Uterus (tissue), 4 donors: ENCODE results near the gene YPEL3. TPM values are rescaled to one million over a fixed set of nuclear protein-coding genes. Genes with fewer than 3 reads are reported as not detected.

Experiments used
- DNase-seq, 2 donors: peaks; one replicate each; pipeline ENCODE4 v3.0.0-alpha.2; 2019 to 2020
- H3K27ac ChIP-seq, 2 donors: fragments of 200-600 bp; sonication (generic); 1 replicate in 1 of 2; 2 replicates in 1 of 2; pipeline ENCODE4 v1.5.1; 2016 to 2018
- H3K27me3 ChIP-seq, 2 donors: fragments of 200-600 bp; sonication (generic); one replicate each; pipeline ENCODE4 v1.5.1; 2018 to 2019; ENCODE audit warnings: control low read depth in 1 of 2
- H3K36me3 ChIP-seq, 2 donors: fragments of 200-600 bp; sonication (generic); one replicate each; pipeline ENCODE4 v1.5.1; 2019; ENCODE audit warnings: control low read depth in 1 of 2
- H3K4me1 ChIP-seq, 2 donors: fragments of 200-600 bp; sonication (generic); one replicate each; pipeline ENCODE4 v1.5.1; 2018 to 2019; ENCODE audit warnings: control low read depth in 1 of 2
- H3K4me3 ChIP-seq, 2 donors: fragments of 200-600 bp; sonication (generic); 1 replicate in 1 of 2; 2 replicates in 1 of 2; pipeline ENCODE4 v1.5.1; 2018 to 2019; ENCODE audit warnings: mild to moderate bottlenecking in 1 of 2
- H3K9me3 ChIP-seq, 2 donors: fragments of 200-600 bp; sonication (generic); one replicate each; pipeline ENCODE4 v1.5.1; 2019; ENCODE audit warnings: control low read depth in 1 of 2
- POLR2A ChIP-seq, 2 donors: fragments of 450-650 bp; IDR thresholded peaks; one replicate each; pipeline ENCODE4 v1.6.1; 2016; ENCODE audit warnings: antibody characterized with exemption in 2 of 2, mild to moderate bottlenecking in 1 of 2, moderate library complexity in 1 of 2
- intact Hi-C: fragments of 100-400 bp; cut with DNase I; formaldehyde crosslinking; loops from one replicate; pipeline ENCODE4 v1.15.1; 2023; ENCODE audit warnings: low total_unique reads
- total RNA-seq, 4 donors: library from RNA; depleted of rRNA in 3 of 4; stranded (reverse); fragments of >200 nt in 3 of 4; gene quantifications; one replicate each; pipeline versions ENCODE4 v1.1.0 to v1.2.4, GENCODE V29; 2014 to 2023
- TF ChIP-seq, protein P1 (sequence below), 4 experiments: fragments of 200-600 bp in 2 of 4; fragments of 450-650 bp in 2 of 4; sonication (generic) in 2 of 4; IDR thresholded peaks; one replicate each; pipeline ENCODE4 v1.5.1; 2016 to 2019; ENCODE audit warnings: antibody characterized with exemption in 4 of 4, mild to moderate bottlenecking in 2 of 4, moderate library complexity in 1 of 4
- donor health status: DM: yes; HTN: yes; CAD: no.

The YPEL3 gene
- total RNA-seq, 4 donors from 2014 or later: 9.2 to 158 (median 36.4) TPM

DNA sequence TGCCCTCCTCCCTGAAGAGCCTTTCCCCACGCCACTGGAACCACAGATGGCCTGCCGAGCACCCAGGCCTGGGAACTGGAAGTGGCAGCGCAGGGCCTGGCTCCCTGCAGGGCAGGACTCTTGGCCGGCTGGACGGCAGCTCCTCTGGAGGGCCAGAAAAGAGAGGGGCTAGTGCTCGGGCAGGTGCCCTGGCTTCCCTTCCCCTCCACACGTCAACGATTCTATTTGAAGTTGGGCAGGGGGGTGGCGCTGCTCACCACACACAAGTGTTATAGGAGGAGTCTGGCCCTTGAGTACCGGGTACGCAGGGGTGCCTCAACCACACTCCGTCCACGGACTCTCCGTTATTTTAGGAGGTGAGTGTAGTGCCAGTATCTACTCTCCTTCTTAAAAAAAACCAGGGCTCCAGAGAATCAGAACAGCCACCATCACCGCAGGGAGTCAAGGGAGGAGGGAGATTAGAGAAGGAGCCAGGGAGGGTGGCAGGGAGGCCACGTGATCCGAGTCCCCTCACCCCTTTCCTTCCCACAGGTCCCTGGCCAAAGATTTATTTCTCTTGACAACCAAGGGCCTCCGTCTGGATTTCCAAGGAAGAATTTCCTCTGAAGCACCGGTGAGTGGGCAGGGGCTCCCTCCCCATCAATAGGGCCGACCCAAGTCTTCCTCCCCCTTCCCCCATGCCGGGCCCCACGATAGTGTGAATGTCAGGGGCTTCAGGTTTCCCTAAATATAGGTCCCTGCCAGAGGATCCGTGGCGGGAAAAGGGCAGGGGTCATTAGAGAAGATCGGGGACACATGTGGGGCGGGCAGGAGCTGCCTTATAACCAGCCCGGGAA lies 31.9 kb downstream of the YPEL3 start:
- no peaks in the 10 kb centered on the region for H3K9me3 ChIP-seq
- peak; percentile 75 to 84 for DNase-seq
- peak overlapping the region; percentile 81 to 100 for H3K4me3 ChIP-seq
- TF ChIP-seq, protein P1, sequence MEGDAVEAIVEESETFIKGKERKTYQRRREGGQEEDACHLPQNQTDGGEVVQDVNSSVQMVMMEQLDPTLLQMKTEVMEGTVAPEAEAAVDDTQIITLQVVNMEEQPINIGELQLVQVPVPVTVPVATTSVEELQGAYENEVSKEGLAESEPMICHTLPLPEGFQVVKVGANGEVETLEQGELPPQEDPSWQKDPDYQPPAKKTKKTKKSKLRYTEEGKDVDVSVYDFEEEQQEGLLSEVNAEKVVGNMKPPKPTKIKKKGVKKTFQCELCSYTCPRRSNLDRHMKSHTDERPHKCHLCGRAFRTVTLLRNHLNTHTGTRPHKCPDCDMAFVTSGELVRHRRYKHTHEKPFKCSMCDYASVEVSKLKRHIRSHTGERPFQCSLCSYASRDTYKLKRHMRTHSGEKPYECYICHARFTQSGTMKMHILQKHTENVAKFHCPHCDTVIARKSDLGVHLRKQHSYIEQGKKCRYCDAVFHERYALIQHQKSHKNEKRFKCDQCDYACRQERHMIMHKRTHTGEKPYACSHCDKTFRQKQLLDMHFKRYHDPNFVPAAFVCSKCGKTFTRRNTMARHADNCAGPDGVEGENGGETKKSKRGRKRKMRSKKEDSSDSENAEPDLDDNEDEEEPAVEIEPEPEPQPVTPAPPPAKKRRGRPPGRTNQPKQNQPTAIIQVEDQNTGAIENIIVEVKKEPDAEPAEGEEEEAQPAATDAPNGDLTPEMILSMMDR (IDR thresholded peaks at IDR 0.05): peak; percentile 53 to 65 (median 56)
- peak in 1 of 2 donors; percentile 34 for TF ChIP-seq POLR2A (IDR thresholded peaks at IDR 0.05)
- H3K27ac ChIP-seq: peak overlapping the region; percentile 97 to 99
- H3K27me3 ChIP-seq: no peaks in the 10 kb centered on the region
- intact Hi-C loops: no loop called here
- H3K36me3 ChIP-seq: no peaks in the 10 kb centered on the region
- peaks cover 10 to 33% of the 10 kb centered on the region in 2 donors for H3K4me1 ChIP-seq

DNA sequence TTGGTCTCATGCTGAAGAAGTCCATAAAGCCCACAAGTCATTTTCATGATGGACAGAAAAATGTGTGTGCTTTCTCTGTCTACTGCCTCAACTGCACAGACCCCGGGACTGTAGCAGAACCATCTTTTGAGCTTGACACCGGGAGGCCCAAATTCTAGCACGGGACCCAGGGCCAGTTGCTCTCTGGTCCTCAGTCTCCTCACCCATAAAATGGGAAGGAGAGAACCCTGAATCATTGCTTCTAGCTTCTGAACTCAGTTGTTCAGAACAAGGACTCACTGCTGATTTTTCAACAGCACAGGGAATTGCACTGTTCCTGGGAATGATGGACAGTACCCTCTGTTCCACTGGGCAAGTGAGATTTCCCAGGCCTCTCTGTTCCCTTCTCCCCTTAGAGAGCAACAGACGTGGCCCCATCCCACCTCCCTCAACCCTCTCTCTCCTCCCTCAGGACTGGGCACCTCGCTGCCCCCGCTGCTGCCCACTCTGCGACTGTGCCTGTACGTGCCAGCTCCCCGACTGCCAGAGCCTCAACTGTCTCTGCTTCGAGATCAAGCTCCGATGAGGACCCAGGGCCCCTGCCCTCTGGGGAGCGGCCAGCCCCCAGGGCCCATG lies 32.6 kb downstream of the YPEL3 start:
- Histone ChIP-seq H3K9me3 (no peaks in the 10 kb centered on the region), H3K4me3 (peak overlapping the region; percentile 81 to 100), H3K27ac (peak overlapping the region; percentile 97 to 99), H3K36me3 (no peaks in the 10 kb centered on the region), H3K27me3 (no peaks in the 10 kb centered on the region), H3K4me1 (peaks cover 10 to 26% of the 10 kb centered on the region in 2 donors)
- intact Hi-C loops: no loop called here
- TF ChIP-seq, protein P1 (IDR thresholded peaks at IDR 0.05): no peak
- TF ChIP-seq POLR2A (IDR thresholded peaks at IDR 0.05): no peak
- no peak for DNase-seq

DNA sequence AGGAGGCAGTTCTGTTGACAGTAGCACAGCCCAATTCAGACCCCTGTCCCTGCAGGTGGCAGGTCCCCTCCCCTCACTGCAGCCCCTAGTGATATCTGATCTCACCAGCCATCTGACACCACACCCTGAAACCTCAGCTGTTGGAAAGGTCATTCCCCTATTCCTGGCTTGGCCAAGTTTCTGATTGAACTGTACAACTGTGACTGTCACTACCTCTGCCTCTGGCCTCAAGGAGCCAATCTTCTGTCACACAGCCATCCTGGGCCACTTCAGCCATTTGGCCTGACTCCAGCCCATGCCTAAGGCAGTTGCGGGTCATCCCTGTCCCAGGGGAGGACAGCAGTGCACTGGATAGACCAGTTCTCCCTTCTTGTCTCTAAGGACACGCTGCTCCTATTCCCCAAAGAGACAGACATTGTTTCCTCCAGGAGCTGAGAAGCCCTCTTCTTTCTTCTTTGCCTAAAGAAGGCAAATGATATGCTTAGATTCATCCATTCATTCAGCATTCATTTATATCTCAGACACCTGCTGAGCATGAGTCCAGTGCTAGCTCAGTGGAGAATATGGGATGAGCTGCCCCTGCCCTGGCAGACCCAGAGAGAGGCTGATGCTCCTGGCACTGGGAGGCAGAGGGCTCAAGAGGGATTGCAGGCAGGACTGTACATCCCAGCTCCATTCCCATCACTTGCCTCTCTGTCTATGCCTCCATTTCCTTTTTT lies 35.0 kb downstream of the YPEL3 start:
- intact Hi-C loops: no loop called here
- TF ChIP-seq, protein P1 (IDR thresholded peaks at IDR 0.05): no peak
- no peak for TF ChIP-seq POLR2A (IDR thresholded peaks at IDR 0.05)
- no peak for DNase-seq
- Histone ChIP-seq H3K36me3 (no peaks in the 10 kb centered on the region), H3K4me3 (no peak overlapping the region), H3K4me1 (peaks cover 3 to 11% of the 10 kb centered on the region in 2 donors), H3K27me3 (no peaks in the 10 kb centered on the region), H3K27ac (no peak overlapping the region), H3K9me3 (no peaks in the 10 kb centered on the region)

DNA sequence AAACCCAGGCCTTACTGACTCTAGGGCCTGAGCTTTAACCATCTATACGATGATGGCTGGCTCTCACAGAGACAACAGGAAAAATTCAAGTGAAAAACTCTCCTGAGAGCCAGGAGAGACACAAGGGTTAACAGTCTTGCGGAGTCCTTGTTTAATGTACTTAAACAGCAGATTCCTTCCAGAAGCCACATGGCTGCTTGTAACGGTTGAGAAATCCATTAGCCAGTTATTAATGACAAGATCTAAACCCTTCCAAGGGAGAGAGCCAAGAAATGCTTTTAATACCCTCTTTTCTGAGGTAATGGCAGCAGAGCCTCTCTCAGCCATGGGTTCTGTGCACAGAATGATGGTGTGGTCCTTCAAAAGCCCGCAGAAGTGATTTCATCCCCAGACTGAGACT lies 35.7 kb downstream of the YPEL3 start:
- Histone ChIP-seq H3K36me3 (no peaks in the 10 kb centered on the region), H3K27ac (no peak overlapping the region), H3K27me3 (no peaks in the 10 kb centered on the region), H3K4me1 (peaks cover 3 to 11% of the 10 kb centered on the region in 2 donors), H3K4me3 (no peak overlapping the region), H3K9me3 (no peaks in the 10 kb centered on the region)
- no peak for TF ChIP-seq POLR2A (IDR thresholded peaks at IDR 0.05)
- TF ChIP-seq, protein P1 (IDR thresholded peaks at IDR 0.05): no peak
- DNase-seq: no peak
- intact Hi-C loops: no loop called here
